GM12873 (cell line): ENCODE measurements around the gene TUBA3E.

Experiments used
- TF ChIP-seq, protein P1 (sequence below): IDR thresholded peaks from 2 replicates; pipeline ENCODE4 v1.5.1; 2012; ENCODE audit warnings: low read depth, mild to moderate bottlenecking, moderate library complexity, low read length, control low read depth; ENCODE audit not compliant: insufficient read depth; ENCODE audit errors: missing control alignments

Gene TUBA3E

DNA sequence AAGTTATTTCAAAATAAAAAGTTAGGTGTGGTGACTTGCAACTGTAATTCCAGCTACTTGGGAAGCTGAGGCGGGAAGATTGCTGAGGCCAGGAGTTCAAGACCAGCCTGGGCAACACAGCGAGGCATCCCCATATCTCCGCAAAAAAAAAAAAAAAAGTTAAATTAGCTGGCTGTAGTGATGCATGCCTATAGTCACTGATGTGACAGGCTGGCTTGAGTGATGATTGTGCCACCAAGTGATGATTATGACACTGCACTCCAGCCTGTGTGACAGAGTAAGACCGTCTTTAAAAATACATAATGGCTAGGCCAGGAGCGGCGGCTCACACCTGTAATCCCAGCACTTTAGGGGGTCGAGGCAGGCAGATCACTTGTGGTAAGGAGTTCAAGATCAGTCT, 28.3 kb downstream of the TUBA3E start:
- TF ChIP-seq, protein P1, sequence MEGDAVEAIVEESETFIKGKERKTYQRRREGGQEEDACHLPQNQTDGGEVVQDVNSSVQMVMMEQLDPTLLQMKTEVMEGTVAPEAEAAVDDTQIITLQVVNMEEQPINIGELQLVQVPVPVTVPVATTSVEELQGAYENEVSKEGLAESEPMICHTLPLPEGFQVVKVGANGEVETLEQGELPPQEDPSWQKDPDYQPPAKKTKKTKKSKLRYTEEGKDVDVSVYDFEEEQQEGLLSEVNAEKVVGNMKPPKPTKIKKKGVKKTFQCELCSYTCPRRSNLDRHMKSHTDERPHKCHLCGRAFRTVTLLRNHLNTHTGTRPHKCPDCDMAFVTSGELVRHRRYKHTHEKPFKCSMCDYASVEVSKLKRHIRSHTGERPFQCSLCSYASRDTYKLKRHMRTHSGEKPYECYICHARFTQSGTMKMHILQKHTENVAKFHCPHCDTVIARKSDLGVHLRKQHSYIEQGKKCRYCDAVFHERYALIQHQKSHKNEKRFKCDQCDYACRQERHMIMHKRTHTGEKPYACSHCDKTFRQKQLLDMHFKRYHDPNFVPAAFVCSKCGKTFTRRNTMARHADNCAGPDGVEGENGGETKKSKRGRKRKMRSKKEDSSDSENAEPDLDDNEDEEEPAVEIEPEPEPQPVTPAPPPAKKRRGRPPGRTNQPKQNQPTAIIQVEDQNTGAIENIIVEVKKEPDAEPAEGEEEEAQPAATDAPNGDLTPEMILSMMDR = no peak

DNA sequence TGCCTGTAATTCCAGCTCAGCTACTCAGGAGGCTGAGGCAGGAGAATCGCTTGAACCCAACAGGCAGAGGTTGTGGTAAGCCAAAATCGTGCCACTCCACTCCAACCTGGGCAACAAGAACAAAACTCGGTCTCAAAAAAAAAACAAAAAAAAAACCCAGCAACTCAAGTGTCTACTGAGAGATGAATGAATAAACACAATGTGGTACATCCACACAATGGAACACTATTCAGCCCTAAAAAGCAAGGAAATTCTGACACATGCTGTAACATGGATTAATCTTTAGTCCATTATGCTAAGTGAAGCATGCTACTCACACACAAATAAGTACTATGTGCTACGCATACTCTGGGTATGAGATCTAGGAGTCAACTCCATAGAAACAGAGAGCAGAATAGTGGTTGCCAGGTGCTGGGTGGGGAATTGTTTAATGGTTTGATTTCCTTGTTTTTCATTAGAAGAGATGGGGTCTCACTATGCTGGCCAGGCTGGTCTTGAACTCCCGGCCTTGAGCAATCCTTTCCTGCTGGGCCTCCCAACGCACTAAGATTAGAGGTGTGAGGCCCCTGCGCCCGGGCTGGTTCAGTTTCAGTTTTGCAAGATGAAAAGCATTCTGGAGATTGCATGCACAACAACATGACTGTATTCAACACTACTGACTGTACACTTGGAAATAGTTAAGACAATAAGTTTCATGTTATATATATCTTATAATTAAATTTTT, 32.8 kb downstream of the TUBA3E start:
- TF ChIP-seq, protein P1 = no peak

DNA sequence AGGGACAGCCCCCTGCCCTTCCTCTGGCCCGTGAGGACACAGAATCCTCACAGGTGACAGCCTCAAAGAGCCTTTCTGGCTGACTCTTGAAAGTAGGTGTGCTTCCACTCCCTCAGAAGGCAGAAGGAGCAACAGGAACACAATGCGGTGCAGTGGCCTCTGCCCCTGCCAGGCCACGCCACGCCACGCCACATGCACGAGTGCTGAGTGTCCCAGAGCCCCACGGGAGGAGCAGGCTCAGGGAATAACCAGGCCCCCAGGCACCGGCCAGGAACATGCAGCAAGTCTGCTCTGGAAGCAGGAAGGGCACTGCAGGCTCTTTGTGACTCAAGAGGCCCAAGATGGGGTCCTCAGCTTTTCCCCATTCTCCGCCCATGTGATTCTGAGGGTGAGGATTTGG, 35.3 kb downstream of the TUBA3E start:
- TF ChIP-seq, protein P1 = no peak

DNA sequence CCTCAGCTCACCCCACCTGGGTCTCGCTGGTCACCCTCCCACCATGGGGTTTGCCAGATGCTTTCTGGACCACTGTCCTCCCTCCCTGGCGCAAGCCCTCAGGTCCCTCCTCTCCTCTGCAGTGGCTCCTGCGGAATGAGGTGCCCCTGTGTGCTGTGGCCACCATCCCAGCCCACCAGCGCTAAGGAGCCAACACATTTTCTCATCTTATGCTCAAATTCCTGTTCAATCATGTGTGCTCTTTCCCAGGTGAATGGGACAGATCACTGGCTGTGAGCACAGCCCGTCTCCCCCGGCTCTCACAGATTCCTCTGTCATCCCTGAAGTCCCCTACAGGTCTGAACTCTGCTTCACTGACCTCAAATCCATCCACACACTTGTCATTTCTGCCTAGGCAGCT, 38.1 kb downstream of the TUBA3E start:
- TF ChIP-seq, protein P1 = no peak

DNA sequence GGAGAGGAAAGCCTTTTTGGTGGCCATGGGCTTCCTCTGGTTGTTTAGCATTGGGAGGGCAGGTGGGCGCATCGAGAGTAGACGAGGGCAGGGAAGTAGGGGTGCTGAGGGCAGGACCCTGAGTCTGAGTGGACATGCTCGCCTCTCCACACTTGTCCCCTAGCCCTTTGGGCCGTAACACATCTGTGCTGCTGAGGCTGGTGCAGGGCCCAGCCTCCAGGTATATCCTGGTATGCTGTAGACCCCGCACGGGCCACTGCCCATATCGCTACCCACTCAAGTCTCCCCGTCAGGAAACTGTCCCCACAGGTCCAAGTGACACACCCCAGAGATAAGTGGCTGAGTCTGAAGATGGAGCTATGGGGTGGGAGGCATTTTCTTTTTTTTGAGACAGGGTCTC, 39.6 kb downstream of the TUBA3E start:
- TF ChIP-seq, protein P1 = no peak

DNA sequence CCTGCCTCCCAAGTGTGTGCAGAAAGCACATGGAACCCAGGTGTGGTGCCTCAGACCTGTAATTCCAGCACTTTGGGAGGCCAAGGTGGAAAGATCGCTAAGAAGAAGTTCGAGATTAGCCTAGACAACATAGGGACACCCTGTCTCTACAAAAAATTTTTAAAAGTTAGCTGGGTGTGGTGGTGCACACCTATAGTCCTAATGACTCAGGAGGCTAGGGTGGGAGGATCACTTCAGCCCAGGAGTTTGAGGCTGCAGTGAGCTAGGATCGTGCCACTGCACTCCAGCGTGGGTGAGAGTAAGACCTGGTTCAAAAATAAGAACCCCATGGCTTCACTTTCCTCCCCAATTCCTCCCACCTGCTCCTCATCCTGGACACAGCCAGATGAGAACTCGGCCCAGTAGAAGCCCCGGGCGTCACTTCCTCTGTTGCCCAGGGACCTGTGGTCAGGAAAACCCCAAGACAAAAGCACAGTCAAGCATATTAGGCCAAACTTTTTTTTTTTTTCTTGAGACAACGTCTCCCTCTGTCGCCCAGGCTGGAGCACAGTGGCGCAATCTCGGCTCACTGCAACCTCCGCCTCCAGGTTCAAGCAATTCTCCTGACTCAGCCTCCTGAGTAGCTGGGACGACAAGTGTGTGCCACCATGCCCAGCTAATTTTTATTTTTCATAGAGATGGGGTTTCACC, 40.3 kb downstream of the TUBA3E start:
- TF ChIP-seq, protein P1 = peak; percentile 24

DNA sequence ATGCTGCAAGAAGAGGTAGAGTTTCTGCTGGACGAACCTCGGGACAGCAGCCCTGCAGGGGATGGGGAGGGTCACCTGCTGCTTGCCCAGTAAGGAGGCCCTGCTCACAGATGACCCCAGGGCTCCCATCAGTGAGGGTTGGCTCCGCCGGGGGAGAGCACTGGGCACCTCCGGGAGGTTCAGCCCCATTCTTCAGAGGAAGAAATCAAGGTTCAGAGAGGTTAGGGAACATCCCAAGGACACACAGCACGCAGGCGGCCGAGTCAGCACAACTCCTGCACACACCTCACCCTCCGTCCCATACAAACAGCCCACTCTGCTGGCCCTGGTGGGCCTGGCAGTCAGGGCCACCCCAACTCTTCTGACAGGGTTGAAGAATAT, 41.6 kb downstream of the TUBA3E start:
- TF ChIP-seq, protein P1 = no peak
